Activated CD4-positive, alpha-beta T cell treated with anti-CD3 and anti-CD28 coated beads, Interleukin-2, amount 50 U/mL, for 4 hours (primary cell): ENCODE data around the gene STXBP4.
A peak's percentile ranks its signal among the peaks of the same experiment; 100 is the strongest.
"Not testable (repeated sequence)": the region's sequence is repeated elsewhere in the genome, so short reads cannot be mapped to it uniquely, and the experiment has no call there.

Source experiments
- DNase-seq, 2 experiments: peaks; one replicate each; pipeline ENCODE4 v3.0.0-alpha.2; 2020

Gene STXBP4

GRCh38 chr17:55059724-55060123 lies 91.2 kb downstream of the STXBP4 start:
- no peak for DNase-seq

GRCh38 chr17:55062921-55063320 lies 94.4 kb downstream of the STXBP4 start:
- DNase-seq = no peak

- DNase-seq = no peak
Observed at GRCh38 chr17:55063885-55064874, 95.6 kb downstream of the STXBP4 start.

GRCh38 chr17:55067697-55068439 lies 99.3 kb downstream of the STXBP4 start:
- no peak for DNase-seq

GRCh38 chr17:55068862-55069811 lies 100.6 kb downstream of the STXBP4 start:
- DNase-seq = no peak

DNA sequence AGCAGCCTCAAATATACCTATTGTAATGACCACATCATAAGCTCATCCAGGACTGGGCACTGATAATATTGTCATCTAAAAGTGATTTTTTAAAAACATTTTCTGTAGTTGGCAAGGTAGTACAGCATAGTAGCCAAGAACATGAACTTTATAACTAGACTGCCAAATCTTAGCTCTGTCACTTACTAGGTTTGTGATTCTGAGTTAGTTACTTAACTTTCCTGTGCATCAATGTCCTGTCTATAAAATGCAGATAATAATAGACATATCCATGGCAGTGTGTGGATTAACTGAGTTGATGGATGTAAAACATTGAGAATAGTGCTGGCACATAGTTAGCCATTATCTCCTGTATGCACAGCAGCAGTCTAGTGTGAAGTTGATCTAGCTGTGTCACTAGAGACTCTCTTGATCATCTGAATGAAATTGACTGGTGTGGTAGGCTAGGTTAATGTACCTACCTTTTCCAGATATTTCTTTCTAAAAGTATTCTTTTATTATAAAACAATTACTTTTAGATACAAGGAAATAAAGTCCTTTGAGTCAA lies 101.5 kb downstream of the STXBP4 start:
- DNase-seq = no peak

- DNase-seq = no peak
Observed at GRCh38 chr17:55072898-55073297, 104.3 kb downstream of the STXBP4 start.

DNA sequence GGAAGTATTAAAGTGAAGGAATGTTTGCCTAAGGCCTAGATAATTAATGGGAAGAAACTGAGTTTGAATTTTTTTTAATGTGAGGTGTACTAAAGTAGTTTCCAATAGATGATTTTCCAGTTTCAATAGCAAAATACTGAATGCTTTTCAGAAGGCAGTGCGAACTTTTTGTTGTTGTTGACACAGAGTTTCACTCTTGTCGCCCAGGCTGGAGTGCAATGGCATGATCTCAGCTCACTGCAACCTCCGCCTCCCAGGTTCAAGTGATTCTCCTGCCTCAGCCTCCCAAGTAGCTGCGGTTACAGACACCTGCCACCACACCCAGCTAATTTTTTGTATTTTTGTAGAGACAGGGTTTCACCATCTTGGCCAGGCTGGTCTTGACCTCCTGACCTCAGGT lies 104.9 kb downstream of the STXBP4 start:
- not testable (repeated sequence) for DNase-seq

DNA sequence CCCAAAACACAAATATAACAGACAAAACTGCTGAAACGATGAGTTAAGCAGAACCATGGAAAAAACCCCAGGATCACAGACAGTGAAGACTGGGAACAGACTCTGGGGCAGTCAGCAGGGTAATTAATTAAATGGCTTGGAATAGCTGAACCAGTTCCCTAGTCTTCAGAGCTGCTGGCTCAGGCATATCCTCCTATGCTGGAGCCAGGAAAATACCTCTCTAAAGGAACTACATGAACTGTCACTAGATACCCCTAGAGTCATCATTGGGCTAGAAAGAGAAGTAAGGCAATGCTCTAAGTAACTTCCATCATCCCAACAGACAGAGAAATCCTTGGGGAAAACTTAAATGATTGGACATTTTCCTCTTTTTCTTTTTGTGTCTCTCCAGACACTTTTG lies 113.0 kb downstream of the STXBP4 start:
- no peak for DNase-seq

DNA sequence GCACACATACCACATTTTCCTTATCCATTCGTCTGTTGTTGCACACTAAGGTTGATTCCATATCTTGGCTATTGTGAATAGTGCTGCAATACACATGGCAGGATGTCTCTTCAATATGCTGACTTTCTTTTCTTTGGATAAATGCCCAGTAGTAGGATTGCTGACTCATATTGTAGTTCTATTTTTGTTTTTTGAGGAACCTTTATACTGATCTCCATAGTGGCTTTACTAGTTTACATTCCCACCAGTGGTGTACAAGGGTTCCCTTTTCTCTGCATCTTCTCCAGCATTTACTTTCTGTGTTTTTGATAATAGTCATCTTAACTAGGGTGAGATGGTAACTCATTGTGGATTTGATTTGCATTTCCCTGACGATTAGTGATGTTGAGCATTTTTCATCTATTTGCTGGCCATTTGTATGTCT lies 118.1 kb downstream of the STXBP4 start:
- DNase-seq = no peak

DNA sequence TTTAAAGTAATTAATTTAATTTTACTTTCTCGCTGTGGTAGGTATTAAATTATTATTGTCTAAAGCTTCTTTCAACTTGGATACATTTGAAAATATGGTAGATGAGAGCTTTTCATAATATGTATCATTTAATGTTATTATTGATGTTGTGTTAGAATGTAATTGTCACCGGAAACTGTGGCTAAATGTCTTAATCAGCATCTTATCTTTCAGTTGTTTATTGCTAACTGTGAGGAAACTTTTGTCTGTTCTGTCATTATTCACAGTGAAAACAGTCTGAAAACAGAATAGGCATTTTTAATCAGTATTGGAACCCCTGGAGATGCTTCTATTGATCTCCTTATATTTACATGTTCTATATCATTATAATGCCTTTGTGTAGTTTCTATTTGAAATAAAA lies 120.7 kb downstream of the STXBP4 start:
- no peak for DNase-seq

DNA sequence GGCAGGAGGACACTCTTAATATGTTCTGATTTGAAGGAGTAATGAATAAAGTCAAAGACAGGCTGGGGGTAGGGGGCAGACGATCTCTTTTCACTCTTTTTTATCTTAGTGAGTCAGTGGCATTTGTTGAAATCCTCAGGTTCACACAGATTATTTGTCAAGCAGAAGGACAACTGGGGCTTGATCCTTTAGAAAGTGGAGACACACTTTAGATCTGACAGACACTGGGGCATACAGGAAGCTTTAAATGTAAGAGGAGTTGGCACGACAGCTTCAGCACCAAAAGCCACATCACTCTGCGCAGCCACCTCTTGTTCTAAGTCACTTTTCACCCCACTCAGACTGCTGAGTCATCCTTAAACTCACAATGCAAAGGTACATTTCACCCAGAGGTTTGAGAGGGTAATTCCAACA lies 121.5 kb downstream of the STXBP4 start:
- peak; percentile 22 to 31 for DNase-seq

- DNase-seq = no peak
Observed at GRCh38 chr17:55093353-55093752, 124.8 kb downstream of the STXBP4 start.

DNA sequence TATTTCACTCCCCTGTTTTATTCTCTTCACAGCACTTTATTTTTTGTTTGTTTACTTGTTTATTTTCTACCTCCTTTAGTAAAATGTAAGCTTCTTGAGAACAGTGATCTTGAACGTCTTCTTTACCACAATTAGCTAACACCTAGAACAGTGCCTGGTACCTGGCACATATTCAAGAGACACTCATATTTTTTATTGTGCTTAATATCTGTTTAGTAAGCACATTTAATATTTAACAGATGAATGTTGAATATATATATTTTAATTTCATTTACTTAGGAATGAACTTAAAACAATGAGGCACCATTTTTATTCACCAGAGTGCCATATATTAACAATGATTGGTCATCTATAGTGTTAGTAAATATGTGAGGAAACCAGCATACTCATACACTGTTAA lies 130.2 kb downstream of the STXBP4 start:
- DNase-seq = no peak

DNA sequence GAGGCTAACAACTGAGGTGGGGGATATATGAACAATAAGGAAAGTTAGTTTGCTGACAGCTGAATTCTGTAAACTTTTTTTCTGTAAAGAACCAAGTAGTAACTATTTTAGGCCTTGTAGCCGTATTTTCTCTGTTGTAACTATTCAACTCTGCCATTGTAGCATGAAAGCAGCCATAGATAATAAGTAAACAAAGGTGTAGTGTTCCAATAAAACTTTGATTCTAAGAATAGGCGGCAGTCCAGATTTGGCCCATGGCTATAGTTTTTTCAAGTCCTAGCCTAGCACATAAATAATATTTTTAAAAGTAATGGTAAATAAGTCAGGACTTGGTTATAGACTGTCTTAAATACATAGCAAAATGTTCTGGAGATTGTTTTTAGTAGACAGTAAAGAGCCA lies 142.0 kb downstream of the STXBP4 start:
- DNase-seq = no peak

GRCh38 chr17:55114283-55114682 lies 145.7 kb downstream of the STXBP4 start:
- DNase-seq = no peak

DNA sequence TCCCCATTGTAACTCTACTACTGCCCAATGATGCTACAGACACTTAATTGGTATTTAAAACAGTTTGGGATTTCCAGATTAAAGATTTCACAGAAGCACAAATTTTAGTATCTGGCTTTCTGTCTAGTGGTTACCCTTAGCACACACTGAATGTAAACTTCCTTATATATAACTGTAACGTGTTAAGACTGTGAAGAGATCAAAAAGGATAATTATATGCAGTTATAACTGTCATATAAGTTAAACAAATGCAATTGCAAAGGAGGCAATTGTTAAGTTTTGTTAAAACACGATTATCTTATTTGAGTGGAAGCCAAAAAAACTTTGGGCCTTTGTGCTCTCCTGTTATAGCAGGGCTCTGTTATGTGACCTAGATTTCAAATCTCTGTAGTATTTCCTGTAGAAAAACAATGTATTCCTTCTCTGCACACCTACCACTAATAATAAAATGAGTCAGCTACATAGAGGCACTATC lies 147.9 kb downstream of the STXBP4 start:
- DNase-seq = no peak

DNA sequence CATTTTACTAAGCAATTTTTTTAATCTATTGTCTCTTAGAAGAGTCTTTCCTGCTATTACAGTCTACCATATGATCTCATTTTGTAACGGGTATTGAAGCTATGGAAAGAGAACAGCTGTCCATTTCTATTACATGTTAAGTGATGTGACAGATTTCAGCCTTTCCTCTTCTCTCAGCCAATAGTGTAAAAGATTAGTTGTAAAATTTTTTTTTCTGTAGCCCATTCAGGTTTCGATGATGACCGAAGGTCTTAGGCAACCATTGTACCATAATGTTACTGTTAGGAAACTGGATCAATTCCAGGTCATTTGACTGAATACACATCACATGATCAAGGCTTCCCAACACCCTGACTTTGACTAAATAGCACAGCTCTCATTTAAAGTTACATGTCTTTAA lies 148.6 kb downstream of the STXBP4 start:
- DNase-seq = no peak

- DNase-seq = no peak
Observed at GRCh38 chr17:55120651-55121050, 152.1 kb downstream of the STXBP4 start.

DNA sequence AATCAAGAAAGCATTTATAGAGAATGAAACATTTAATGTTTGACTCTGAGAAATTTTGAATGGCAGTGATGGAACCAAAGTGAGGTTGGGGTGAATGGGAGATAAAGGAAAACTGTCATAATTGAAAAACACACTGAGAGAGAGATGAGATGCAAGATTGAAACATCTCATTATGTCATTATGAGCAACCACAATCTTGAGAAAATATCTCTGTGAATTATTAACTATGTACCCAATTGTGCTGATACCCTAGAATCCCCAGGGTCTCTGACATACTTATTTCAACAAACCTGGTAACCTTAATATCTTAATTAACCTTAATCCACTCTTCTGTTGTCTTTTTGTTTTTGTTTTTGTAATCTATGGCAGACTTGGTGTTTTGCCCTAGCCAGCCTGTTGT lies 152.7 kb downstream of the STXBP4 start:
- DNase-seq = no peak

DNA sequence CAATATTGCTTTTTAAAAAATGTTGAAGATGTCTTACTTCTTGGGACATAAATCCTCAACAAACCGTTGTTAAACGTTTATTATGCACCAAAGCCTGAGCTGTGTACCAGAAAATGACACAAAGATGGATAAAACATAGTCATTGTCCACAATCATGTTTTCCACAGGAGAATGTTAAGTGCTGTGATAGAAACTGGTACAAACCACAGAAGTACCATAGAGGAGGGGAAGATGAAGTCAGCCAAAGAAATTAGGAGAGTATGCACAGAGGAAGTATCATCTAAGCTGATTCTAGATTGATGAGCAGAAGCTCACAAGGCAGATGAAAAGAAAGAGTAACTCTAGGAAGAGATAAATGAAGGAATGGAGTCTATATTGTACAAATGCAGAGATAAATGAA lies 153.5 kb downstream of the STXBP4 start:
- DNase-seq = no peak

- no peak for DNase-seq
Observed at GRCh38 chr17:55124730-55125360, 156.3 kb downstream of the STXBP4 start.
